Stimulated activated CD8-positive, alpha-beta memory T cell treated with anti-CD3 and anti-CD28 coated beads, Interleukin-7, amount 100 ng/mL, for 24 hours (primary cell): ENCODE measurements around the gene SLC31A1.
"Not testable (repeated sequence)": the region's sequence is repeated elsewhere in the genome, so short reads cannot be mapped to it uniquely, and the experiment has no call there.

Experiments used
- DNase-seq: peaks from one replicate; pipeline ENCODE4 v3.0.0-alpha.2; 2020; ENCODE audit warnings: low read depth

Gene SLC31A1

GRCh38 chr9:113220467-113221002 lies 809 bp upstream of the SLC31A1 start:
- no peak for DNase-seq

- no peak for DNase-seq
Measured at GRCh38 chr9:113221800-113222481, 597 bp downstream of the SLC31A1 start.

- DNase-seq: no peak
Measured at GRCh38 chr9:113222482-113222841, 1.1 kb downstream of the SLC31A1 start.

GRCh38 chr9:113223963-113224362 lies 2.6 kb downstream of the SLC31A1 start:
- DNase-seq: no peak

- no peak for DNase-seq
Measured at GRCh38 chr9:113227436-113227835, 6.1 kb downstream of the SLC31A1 start.

- no peak for DNase-seq
Measured at GRCh38 chr9:113228130-113228665, 6.9 kb downstream of the SLC31A1 start.

GRCh38 chr9:113231701-113232100 lies 10.4 kb downstream of the SLC31A1 start:
- DNase-seq: no peak

- DNase-seq: not testable (repeated sequence)
Measured at GRCh38 chr9:113235701-113236255, 14.4 kb downstream of the SLC31A1 start.

- no peak for DNase-seq
Measured at GRCh38 chr9:113237026-113237425, 15.7 kb downstream of the SLC31A1 start.

GRCh38 chr9:113238202-113238858 lies 17.0 kb downstream of the SLC31A1 start:
- DNase-seq: no peak

GRCh38 chr9:113238859-113239232 lies 17.5 kb downstream of the SLC31A1 start:
- no peak for DNase-seq

- no peak for DNase-seq
Measured at GRCh38 chr9:113241161-113241560, 19.8 kb downstream of the SLC31A1 start.

- DNase-seq: no peak
Measured at GRCh38 chr9:113244556-113244955, 23.2 kb downstream of the SLC31A1 start.

- DNase-seq: no peak
Measured at GRCh38 chr9:113245894-113246293, 24.6 kb downstream of the SLC31A1 start.

GRCh38 chr9:113246928-113247327 lies 25.6 kb downstream of the SLC31A1 start:
- DNase-seq: no peak

- DNase-seq: no peak
Measured at GRCh38 chr9:113247640-113248039, 26.3 kb downstream of the SLC31A1 start.

- DNase-seq: not testable (repeated sequence)
Measured at GRCh38 chr9:113249661-113250060, 28.3 kb downstream of the SLC31A1 start.

GRCh38 chr9:113250807-113251206 lies 29.5 kb downstream of the SLC31A1 start:
- no peak for DNase-seq

- no peak for DNase-seq
Measured at GRCh38 chr9:113254991-113255390, 33.6 kb downstream of the SLC31A1 start.

GRCh38 chr9:113255438-113255837 lies 34.1 kb downstream of the SLC31A1 start:
- no peak for DNase-seq

- DNase-seq: no peak
Measured at GRCh38 chr9:113257863-113258262, 36.5 kb downstream of the SLC31A1 start.

GRCh38 chr9:113258282-113258681 lies 36.9 kb downstream of the SLC31A1 start:
- no peak for DNase-seq
